Stimulated activated CD4-positive, alpha-beta T cell treated with anti-CD3 and anti-CD28 coated beads, Interleukin-2, amount 100 ng/mL, for 24 hours (primary cell): Measurements from ENCODE around the gene MAP2K1.
A peak's percentile ranks its signal among the peaks of the same experiment; 100 is the strongest.
"Not testable (repeated sequence)": the region's sequence is repeated elsewhere in the genome, so short reads cannot be mapped to it uniquely, and the experiment has no call there.

Experiments
- DNase-seq, 2 donors: peaks; one replicate each; pipeline ENCODE4 v3.0.0-alpha.2; 2020

MAP2K1 gene

GRCh38 chr15:66425837-66426236 lies 39.1 kb downstream of the MAP2K1 start:
- no peak for DNase-seq

GRCh38 chr15:66429117-66429516 lies 42.4 kb downstream of the MAP2K1 start:
- no peak for DNase-seq

GRCh38 chr15:66429546-66429945 lies 42.8 kb downstream of the MAP2K1 start:
- DNase-seq = no peak

- DNase-seq = no peak
Observed at GRCh38 chr15:66430627-66431255, 44.0 kb downstream of the MAP2K1 start.

- DNase-seq = peak in 1 of 2 donors; percentile 6
Observed at GRCh38 chr15:66433726-66434125, 47.0 kb downstream of the MAP2K1 start.

- no peak for DNase-seq
Observed at GRCh38 chr15:66440501-66440900, 53.8 kb downstream of the MAP2K1 start.

- DNase-seq = no peak
Observed at GRCh38 chr15:66452420-66452819, 65.7 kb downstream of the MAP2K1 start.

GRCh38 chr15:66452971-66453580 lies 66.4 kb downstream of the MAP2K1 start:
- no peak for DNase-seq

GRCh38 chr15:66454143-66454542 lies 67.4 kb downstream of the MAP2K1 start:
- DNase-seq = no peak

- no peak for DNase-seq
Observed at GRCh38 chr15:66456211-66456610, 69.5 kb downstream of the MAP2K1 start.

GRCh38 chr15:66459818-66460615 lies 73.3 kb downstream of the MAP2K1 start:
- no peak for DNase-seq

- not testable (repeated sequence) for DNase-seq
Observed at GRCh38 chr15:66461294-66461693, 74.6 kb downstream of the MAP2K1 start.

GRCh38 chr15:66461917-66462316 lies 75.2 kb downstream of the MAP2K1 start:
- no peak for DNase-seq

- DNase-seq = no peak
Observed at GRCh38 chr15:66462627-66463026, 75.9 kb downstream of the MAP2K1 start.

GRCh38 chr15:66465294-66465693 lies 78.6 kb downstream of the MAP2K1 start:
- not testable (repeated sequence) for DNase-seq

GRCh38 chr15:66467162-66468040 lies 80.7 kb downstream of the MAP2K1 start:
- DNase-seq = not testable (repeated sequence)

- DNase-seq = not testable (repeated sequence)
Observed at GRCh38 chr15:66470825-66471224, 84.1 kb downstream of the MAP2K1 start.

GRCh38 chr15:66472176-66472999 lies 85.7 kb downstream of the MAP2K1 start:
- peak in 1 of 2 donors; percentile 22 for DNase-seq

GRCh38 chr15:66474135-66474534 lies 87.4 kb downstream of the MAP2K1 start:
- no peak for DNase-seq

- DNase-seq = no peak
Observed at GRCh38 chr15:66474963-66475362, 88.3 kb downstream of the MAP2K1 start.

- DNase-seq = no peak
Observed at GRCh38 chr15:66476535-66476934, 89.8 kb downstream of the MAP2K1 start.

GRCh38 chr15:66477011-66477410 lies 90.3 kb downstream of the MAP2K1 start:
- no peak for DNase-seq
